Mesothelial cell of epicardium (in vitro differentiated cells): ENCODE data around the gene SAXO1. TPM values are rescaled to one million over a fixed set of nuclear protein-coding genes. Genes with fewer than 3 reads are reported as not detected.

Experiments
- DNase-seq, 2 experiments: peaks; one replicate each; pipeline ENCODE4 v3.0.0; 2021; ENCODE audit warnings: low spot score in 2 of 2; ENCODE audit not compliant: unreplicated experiment in 2 of 2
- H3K27ac Mint-ChIP-seq: 2 replicates; pipeline ENCODE4 v1.8.0; 2021; ENCODE audit warnings: mixed read lengths
- H3K27me3 Mint-ChIP-seq: 2 replicates; pipeline ENCODE4 v1.8.0; 2021; ENCODE audit warnings: low read depth, mixed read lengths
- H3K36me3 Mint-ChIP-seq: 2 replicates; pipeline ENCODE4 v1.8.0; 2021; ENCODE audit warnings: mixed read lengths
- H3K4me1 Mint-ChIP-seq: 2 replicates; pipeline ENCODE4 v1.8.0; 2021; ENCODE audit warnings: mixed read lengths
- H3K4me3 Mint-ChIP-seq: 2 replicates; pipeline ENCODE4 v1.8.0; 2021; ENCODE audit warnings: mild to moderate bottlenecking, moderate library complexity, mixed read lengths
- H3K9me3 Mint-ChIP-seq: 2 replicates; pipeline ENCODE4 v1.8.0; 2021; ENCODE audit warnings: mixed read lengths
- total RNA-seq: library from RNA; stranded (reverse); gene quantifications from 3 replicates; pipeline ENCODE4 v1.2.1, GENCODE V29; 2021
- TF ChIP-seq, protein P1 (sequence below): fragments of 200-600 bp; sonication (generic); IDR thresholded peaks from one replicate; pipeline ENCODE4 v1.5.0; 2021; ENCODE audit warnings: antibody characterized with exemption; ENCODE audit not compliant: unreplicated experiment

SAXO1 gene
- total RNA-seq, 1 donor from 2014 or later: 0.38 TPM

DNA sequence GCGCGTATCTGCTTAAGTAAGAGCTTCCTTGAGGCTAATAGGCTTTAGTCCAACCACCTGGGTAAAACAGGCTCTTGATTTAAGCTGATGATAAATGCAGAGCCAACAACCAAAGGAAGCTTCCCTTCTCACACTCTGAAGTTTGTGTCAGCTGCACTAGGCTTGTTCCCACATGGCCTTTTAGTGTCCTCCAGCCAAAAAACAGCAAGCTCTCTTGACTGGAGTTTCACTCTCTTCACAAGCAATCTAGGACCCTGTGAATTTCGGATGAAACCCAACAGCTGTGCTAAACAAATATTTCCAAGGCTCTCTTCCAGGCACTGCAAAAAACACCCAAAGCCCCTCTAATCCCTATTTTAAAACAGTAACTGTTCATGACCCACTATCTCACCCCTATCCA is 63.9 kb downstream of the SAXO1 start:
- H3K9me3 Mint-ChIP-seq: peaks cover 29% of the 10 kb centered on the region
- peak overlapping the region; percentile 50 for H3K27ac Mint-ChIP-seq
- H3K27me3 Mint-ChIP-seq: peaks cover 2% of the 10 kb centered on the region
- H3K36me3 Mint-ChIP-seq: no peaks in the 10 kb centered on the region
- peaks cover 23% of the 10 kb centered on the region for H3K4me1 Mint-ChIP-seq
- H3K4me3 Mint-ChIP-seq: no peak overlapping the region
- no peak for DNase-seq
- TF ChIP-seq, protein P1, sequence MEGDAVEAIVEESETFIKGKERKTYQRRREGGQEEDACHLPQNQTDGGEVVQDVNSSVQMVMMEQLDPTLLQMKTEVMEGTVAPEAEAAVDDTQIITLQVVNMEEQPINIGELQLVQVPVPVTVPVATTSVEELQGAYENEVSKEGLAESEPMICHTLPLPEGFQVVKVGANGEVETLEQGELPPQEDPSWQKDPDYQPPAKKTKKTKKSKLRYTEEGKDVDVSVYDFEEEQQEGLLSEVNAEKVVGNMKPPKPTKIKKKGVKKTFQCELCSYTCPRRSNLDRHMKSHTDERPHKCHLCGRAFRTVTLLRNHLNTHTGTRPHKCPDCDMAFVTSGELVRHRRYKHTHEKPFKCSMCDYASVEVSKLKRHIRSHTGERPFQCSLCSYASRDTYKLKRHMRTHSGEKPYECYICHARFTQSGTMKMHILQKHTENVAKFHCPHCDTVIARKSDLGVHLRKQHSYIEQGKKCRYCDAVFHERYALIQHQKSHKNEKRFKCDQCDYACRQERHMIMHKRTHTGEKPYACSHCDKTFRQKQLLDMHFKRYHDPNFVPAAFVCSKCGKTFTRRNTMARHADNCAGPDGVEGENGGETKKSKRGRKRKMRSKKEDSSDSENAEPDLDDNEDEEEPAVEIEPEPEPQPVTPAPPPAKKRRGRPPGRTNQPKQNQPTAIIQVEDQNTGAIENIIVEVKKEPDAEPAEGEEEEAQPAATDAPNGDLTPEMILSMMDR: no peak

DNA sequence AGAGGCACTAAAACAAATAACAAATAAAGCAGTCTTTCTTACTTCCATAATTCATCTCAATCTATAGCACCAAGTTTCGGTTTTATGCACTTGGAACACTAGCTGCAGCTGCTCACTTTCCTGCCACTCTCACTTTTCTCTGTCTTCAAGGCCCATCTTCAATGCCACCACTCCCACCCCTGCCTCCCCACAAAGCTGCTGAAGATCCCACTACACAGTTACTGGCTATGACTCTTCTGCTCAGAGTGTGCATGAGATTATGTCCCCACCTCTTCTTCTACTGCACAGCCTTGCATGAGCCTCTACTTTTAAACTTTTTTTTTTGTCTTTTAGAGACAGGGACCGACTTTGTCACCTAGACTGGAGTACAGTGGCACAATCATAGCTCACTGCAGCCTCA is 77.4 kb downstream of the SAXO1 start:
- H3K4me1 Mint-ChIP-seq: no peaks in the 10 kb centered on the region
- H3K27ac Mint-ChIP-seq: no peak overlapping the region
- TF ChIP-seq, protein P1: no peak
- H3K27me3 Mint-ChIP-seq: peaks cover 28% of the 10 kb centered on the region
- H3K9me3 Mint-ChIP-seq: no peaks in the 10 kb centered on the region
- H3K36me3 Mint-ChIP-seq: no peaks in the 10 kb centered on the region
- H3K4me3 Mint-ChIP-seq: no peak overlapping the region
- no peak for DNase-seq

DNA sequence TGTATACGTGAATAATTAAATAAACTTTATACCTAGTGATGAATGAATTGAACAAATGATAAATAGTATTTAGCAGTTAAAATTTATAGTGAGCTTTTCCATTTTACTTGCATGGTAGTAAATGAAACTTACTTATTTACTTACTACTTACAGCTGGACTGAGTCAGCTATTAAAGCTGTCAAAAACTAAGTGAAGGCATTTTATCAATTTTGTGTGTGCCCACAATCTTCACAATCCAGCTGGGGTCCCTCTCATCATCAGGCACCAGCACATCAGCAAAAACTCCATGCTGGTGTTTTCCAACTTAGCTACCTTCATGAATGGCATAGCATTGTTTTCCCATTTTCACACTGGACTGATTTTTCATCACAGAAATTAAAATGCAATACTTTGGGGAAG is 81.1 kb downstream of the SAXO1 start:
- Mint-ChIP-seq H3K9me3 (no peaks in the 10 kb centered on the region), H3K36me3 (no peaks in the 10 kb centered on the region), H3K27me3 (peaks cover 30% of the 10 kb centered on the region), H3K4me1 (no peaks in the 10 kb centered on the region), H3K4me3 (no peak overlapping the region), H3K27ac (no peak overlapping the region)
- no peak for DNase-seq
- TF ChIP-seq, protein P1: no peak

DNA sequence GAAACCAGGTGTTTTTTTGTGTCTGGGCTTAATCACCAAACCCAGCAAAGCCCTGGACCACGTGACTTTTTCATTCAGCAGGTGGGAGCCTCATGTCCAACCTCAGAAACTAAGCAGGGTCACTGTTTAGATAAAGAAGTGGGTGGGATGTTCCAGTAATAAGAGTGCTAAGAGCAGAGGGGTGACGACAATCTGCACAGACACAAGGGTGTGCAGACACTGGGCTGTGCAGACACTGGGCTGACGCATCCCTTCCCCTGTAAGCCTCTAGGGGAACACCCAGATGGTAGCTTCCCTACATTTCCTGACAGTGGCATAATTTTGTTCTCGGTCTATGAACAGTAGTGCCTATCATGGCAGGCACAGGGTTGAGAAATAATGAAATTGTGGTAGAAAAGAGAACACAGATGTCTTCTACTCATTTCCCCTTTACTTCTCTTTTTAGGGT is 85.1 kb downstream of the SAXO1 start:
- no peak for DNase-seq
- no peaks in the 10 kb centered on the region for H3K4me1 Mint-ChIP-seq
- no peak overlapping the region for H3K27ac Mint-ChIP-seq
- no peaks in the 10 kb centered on the region for H3K36me3 Mint-ChIP-seq
- no peaks in the 10 kb centered on the region for H3K9me3 Mint-ChIP-seq
- H3K27me3 Mint-ChIP-seq: peaks cover 35% of the 10 kb centered on the region
- H3K4me3 Mint-ChIP-seq: no peak overlapping the region
- TF ChIP-seq, protein P1: no peak

DNA sequence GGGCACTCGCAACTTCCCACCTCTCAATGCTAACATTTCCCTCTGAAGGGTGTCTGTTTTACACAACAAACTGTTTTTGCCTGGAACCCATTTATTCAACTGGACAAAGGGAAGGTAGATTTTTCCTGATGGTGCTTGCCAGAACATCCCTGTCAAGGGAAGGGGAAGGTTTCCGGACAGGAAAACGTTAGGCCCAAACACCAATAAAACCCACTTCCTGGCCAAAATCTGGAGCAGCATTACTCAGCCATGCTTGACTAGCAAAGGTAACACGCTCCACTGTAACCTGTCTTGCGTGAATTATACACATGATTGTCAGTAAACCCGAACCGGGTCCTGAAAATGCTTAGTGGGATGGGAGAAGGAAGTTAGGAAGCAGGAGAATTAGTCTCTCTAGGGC is 90.2 kb downstream of the SAXO1 start:
- no peaks in the 10 kb centered on the region for H3K4me1 Mint-ChIP-seq
- TF ChIP-seq, protein P1: no peak
- no peak overlapping the region for H3K27ac Mint-ChIP-seq

More for the DNA sequence above, 90.2 kb downstream of the SAXO1 start:
- Mint-ChIP-seq H3K4me3 (no peak overlapping the region), H3K9me3 (no peaks in the 10 kb centered on the region), H3K36me3 (no peaks in the 10 kb centered on the region), H3K27me3 (peaks cover 26% of the 10 kb centered on the region)
- DNase-seq: no peak
